ENCODE data around the gene GPHN.
A peak's percentile ranks its signal among the peaks of the same experiment; 100 is the strongest.
"Not testable (repeated sequence)": the region's sequence is repeated elsewhere in the genome, so short reads cannot be mapped to it uniquely, and the experiment has no call there.

Gene GPHN

DNA sequence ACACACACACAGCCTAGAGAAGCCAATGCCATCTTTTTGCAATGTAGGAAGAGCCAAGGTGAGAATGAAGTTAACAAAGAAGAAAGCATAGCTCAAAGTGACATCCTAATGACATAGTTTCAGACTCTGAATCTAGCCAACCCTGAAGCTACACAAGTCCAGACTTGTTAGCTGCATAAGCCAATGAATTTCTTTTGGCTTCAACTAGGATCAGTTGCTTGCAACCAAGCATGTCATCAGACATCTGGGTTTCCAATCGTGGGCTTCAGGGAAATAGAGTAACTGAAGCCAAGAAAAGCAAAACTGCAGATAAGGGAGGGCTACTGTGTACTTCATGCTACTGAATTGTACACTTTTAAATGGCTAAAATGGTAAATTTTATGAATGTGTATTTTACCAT is 4.4 kb upstream of the GPHN start:
- DNase-seq: no peak

DNA sequence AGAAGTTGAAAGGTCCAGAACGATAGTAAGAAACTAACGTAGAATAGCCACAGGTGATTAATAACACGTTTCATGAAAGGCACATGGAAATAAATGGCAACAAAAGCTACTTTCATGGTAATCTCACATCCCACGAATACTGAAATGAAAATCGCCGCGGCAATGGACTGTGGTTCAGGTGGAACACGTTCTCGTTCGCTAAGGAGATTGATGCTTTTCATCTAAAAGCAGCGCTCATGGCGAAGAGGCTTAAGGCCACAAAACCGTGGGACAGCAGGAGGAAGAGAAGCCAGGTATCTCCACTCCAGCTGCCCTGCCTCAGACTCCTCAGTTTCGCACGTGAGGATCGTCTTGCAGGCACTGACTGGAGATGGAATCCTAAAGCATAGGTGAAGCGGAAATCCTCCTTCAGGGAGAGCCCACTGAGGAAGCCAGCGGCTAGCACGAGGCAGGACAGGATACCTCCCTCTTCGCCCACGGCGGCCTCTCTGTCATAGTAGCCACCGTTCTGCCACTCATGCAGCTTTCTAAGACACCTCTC is 696 bp upstream of the GPHN start:
- no peak for DNase-seq

DNA sequence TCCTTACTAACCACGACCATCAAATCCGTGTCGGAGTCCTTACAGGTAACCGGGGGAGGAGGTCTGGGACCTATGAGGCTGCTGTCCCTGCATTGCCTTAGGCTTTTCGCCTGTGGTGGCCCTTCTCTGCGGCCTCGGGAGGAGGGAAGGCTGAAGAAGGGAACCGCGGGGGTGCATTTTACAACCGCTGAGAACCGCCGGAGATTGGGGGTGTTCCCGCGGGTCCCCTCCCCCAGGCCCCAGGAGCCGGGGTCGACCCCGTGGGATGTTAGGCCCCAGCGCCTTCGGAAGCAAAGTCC is 549 bp downstream of the GPHN start:
- DNase-seq: no peak

DNA sequence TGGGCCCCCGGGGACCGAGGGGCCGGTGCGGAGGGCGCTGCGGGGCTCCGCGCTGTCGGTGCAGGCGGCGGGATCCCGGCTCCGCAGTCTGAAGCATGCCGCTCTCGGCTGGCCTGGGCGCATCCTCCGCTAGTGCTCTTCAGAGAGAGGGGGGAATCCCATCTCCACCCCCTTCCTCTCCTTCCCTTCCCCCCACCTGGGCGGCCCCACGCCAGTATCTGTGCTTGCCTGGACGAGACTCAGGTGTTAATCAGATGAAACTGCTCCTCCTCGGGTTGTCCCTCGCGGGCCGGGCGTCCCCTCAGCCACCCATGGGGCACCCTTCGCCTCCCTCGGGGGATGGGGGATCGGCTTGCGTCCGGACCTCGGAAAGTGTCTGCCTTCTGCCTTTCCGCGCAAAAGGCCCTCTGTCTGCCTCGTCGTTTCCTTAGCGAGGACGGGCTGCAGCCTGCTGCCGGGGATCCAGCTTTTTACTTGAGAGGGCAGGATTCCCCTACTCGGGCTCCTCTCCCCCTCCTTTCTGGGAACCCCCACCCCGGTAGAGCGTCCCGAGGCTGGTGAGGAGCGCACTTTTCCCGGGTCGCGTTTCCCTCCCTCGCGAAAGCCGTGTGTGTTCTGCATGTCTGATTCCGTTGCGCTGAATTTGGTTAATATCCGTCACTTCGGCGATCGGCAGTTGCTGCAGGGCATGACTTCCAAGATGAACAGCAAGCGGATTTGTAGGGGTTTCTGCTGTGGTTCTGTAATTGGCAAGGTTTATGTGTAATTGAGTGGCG is 1.1 kb downstream of the GPHN start:
- DNase-seq: no peak

DNA sequence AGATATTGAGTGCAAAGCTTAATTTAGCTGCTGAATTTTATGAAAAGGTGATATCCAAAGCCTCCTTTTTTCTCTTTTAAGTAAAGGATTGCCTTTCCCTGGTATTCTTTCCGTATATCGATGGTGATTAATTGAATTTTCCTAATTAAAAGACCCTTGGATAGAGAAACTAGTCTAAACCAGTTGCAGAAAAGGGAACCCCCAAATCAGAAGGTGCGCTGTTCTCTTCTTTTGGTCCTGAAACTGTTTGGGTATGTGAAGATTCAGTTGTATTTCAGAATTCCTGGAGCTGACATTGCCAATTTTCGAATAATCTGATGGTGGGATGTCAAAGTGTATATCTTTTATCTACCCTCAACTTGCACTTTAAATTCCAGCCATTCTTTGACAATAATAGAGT is 1.9 kb downstream of the GPHN start:
- no peak for DNase-seq

DNA sequence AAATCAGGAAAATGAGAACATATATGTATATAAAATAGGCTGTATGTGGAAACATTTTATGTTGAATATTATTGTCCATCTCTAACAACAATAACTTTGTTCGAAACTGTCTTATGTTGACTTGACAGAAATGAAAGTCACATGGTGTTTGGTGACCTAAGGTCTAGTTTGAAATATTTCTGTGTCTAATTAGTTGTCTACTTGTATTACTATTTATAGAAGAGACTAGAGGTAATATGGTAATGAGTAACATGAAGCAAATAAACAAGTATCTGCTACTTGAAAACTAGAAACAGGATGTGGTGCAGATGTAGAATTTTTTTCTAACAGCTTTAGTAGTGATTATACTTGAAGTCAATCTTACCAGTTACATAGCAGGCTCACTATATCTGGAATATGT is 3.9 kb downstream of the GPHN start:
- no peak for DNase-seq

DNA sequence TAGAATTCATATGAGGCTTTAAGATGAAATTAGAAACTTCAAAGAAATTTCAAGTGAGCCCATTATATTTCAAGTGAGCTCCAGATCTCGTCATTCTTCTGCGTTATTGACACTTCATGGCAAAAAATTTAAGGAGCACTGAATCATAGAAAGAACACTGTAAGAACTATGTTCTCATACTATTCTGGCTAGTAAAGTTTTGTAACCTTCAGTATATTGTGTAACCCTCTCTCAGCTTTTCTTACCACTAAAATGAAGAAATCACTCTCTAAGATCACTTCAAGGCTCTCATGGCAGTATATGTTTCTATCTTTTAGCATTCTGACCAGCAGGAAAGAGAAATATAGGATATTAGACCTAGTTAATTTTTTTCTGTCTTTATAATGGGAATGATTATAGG is 6.3 kb downstream of the GPHN start:
- peak; percentile 89 for DNase-seq

DNA sequence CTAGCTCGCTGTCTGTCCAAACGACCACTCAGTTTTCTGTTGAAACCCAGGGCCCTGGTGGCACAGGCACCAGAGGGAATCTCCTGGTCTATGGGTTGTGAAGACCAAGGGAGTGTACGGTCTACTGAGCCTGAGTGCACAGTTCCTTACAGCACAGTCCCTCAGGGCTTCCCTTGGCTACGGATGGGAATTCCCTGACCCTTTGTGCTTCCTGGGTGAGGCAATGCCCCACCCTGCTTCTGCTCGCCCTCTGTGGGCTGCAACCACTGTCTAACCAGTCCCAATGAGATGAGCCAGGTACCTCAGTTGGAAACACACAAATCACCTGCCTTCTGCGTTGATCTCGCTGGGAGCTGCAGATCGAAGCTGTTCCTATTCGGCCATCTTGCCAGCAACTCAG is 22.6 kb downstream of the GPHN start:
- DNase-seq: no peak

DNA sequence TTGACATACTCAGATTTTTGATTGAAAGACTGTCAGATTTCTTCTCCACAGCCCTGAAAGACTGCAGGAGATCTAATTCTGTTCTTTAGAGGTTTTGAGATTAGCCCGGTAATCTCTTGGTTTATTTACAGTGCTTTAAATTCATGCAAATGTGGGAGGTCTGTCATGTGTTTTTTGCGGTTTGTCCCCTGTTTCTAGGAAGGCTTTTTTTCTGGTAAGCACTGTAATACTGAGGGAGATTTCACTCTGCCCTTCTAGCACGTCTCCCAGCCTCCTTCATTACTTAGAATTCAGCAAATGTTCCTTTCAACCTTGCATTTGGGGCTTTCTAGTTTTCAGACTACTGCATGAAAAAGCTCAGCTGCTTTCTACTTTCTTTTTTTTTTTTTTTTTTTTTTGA is 31.1 kb downstream of the GPHN start:
- DNase-seq: peak; percentile 31

DNA sequence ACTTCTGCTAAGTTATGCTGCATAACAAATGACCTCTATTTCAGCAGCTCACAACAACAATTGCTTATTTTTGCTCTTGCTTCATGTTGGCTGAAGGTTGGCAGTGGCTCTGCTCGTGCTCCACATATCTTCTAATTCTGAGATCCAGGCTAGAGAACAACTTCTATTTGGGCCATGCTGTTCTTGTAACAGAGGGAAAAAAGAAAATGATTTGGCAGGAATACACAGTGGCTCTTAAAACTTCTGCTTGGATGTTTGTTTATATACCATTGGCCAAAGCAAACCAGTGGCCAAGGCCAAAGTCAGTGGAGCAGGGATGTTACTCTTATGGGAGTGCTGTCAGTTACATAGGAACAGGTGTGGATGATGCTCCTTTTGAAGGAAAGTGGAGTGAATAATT is 32.1 kb downstream of the GPHN start:
- no peak for DNase-seq

DNA sequence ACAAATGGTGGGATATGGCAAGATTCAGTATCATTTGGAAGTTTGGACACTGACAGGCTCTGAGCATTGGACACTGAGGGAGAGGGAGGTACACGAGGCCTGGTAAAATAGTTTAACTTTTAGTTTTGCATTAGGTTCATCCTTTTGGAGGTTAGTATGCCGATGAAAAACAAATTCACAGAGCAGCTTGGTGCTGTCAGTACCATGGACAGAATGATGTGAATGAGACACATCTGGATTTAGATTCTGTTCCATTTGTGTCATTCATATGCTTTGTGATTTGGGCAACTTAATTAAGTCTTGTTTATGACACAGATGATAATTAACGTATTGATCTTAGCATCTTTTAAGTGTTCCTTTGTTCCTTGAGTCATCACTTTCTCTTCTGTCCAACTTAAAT is 33.7 kb downstream of the GPHN start:
- DNase-seq: no peak

DNA sequence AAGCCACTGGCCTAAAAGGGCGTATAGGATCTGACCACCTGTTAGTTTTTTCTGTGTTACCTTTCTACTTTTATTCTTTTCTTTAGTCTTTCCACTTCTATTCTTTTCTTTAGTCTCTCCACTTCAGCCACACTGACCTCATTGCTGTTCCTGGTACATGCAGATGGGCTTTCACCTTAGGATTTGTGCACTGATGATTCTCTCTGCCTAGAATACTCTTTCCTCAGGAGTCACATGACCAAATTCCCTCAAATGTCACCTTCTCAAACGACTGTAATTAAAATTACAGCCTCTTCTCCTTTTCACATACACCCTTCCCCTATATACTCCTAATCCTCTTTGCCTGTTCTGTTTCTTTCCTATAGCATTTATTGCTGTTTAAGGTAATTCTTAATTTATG is 36.0 kb downstream of the GPHN start:
- no peak for DNase-seq

DNA sequence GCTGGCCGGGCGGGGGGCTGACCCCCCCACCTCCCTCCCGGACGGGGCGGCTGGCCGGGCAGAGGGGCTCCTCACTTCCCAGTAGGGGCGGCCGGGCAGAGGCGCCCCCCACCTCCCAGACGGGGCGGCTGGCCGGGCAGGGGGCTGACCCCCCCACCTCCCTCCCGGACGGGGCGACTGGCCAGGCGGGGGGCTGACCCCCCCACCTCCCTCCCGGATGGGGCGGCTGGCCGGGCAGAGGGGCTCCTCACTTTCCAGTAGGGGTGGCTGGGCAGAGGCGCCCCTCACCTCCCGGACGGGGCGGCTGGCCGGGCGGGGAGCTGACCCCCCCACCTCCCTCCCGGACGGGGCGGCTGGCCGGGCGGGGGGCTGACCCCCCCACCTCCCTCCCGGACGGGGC is 37.2 kb downstream of the GPHN start:
- DNase-seq: not testable (repeated sequence)

DNA sequence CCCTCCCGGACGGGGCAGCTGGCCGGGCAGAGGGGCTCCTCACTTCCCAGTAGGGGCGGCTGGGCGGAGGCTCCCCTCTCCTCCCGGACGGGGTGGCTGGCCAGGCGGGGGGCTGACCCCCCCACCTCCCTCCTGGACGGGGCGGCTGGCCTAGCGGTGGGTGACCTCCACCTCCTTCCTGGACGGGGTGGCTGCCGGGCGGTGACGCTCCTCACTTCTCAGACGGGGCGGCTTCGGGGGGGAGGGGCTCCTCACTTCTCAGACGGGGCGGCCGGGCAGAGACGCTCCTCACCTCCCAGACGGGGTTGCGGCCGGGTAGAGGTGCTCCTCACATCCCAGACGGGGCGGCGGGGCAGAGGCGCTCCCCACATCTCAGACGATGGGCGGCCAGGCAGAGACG is 37.8 kb downstream of the GPHN start:
- not testable (repeated sequence) for DNase-seq

DNA sequence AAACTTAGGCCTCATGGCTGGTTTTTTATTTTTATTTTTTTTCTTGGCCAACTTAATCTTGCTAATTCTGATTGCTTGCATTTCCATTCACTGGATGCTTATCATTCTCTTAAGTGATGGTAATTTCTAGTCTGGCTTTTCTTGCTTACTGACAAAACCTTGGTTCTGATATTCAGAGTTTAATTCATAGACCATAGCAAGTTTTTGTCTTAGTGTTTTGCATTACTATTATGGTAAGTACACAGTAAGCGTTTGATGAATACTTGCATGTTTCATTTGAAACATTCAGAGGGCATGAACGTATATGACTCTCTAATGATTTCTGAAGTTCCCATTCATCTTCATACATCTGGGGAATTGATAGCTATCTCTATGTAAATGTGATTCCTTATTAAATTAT is 55.8 kb downstream of the GPHN start:
- no peak for DNase-seq

DNA sequence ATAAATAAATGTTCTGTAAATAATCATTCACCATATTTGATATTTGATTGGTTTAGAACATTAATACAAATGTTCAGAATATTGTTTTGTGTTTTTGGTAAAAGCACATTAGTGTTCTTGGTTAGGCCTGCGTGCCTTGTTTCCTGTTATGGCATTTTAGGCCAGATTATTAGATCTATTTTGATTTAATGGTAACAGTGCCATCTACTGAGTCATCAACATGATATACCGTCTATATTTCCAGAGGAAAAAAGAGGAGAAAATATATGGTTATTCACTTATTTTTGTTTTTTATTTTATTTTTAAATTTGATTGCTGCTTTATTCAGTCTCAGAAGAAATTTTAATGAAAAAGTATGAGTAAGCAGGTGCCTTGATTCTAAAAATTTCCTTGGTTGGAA is 60.3 kb downstream of the GPHN start:
- no peak for DNase-seq

DNA sequence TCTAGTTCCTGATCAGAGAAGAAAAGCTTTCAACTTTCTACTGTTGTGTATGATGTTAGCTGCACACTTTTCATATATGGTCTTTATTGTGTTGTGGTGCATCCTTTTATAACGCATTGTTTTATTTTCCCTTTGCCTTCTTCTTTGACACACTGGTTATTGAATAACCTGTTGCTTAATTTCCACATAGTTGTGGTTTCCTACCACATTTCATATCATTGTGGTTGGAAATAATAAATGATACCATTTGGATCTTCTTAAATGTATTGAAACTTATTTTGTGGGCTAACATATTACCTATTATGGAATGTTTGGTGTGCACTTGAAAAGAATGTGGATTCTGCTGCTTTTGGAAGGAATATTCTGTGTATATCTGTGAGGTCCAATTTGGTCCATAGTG is 64.9 kb downstream of the GPHN start:
- DNase-seq: peak; percentile 36

DNA sequence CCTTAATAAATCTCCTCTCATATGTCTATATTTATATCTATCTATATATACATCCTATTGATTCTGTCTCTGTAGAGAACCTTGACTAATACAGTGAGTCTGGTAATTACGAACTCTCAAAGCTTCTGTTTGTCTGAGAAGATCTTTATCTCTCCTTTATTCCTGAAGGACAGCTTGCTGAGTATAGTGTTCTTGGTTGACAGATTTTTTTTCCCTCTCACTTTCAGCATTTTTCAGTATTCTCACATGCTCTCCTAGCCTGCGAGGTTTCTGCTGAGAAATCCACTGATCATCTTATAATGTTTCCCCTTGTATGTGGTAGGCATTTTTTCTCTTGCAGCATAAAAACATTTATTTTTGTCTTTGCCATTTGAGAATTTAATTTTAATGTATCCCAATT is 67.1 kb downstream of the GPHN start:
- no peak for DNase-seq

DNA sequence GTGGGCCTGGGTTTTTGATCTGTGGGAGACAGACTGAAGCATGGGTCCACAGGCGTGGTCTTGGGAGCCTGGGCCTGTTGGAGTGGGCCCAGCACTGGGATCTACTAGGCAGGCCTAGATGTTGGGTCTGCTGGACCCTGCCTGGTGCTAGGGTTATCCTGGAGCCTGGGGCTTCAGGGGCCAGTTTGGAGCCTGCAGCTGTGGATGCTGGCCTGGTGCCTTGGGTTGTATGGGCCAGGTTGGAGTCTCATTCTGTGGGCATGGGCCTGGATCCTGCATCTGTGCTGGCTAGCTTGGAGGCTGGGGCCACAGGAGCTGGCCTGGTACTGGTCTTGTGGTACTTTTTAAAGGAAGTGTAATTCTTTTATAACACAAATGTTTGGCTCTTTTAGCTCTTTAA is 68.0 kb downstream of the GPHN start:
- DNase-seq: no peak

DNA sequence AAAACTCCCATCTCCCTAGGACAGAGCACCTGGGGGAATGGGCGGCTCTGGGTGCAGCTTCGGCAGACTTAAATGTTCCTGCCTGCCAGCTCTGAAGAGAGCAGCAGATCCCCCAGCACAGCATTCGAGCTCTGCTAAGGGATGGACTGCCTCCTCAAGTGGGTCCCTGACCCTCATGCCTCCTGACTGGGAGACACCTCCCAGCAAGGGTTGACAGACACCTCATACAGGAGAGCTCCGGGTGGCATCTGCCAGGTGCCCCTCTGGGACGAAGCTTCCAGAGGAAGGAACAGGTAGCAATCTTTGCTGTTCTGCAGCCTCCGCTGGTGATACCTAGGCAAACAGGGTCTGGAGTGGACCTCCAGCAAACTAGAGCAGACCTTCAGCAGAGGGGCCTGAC is 79.8 kb downstream of the GPHN start:
- not testable (repeated sequence) for DNase-seq

DNA sequence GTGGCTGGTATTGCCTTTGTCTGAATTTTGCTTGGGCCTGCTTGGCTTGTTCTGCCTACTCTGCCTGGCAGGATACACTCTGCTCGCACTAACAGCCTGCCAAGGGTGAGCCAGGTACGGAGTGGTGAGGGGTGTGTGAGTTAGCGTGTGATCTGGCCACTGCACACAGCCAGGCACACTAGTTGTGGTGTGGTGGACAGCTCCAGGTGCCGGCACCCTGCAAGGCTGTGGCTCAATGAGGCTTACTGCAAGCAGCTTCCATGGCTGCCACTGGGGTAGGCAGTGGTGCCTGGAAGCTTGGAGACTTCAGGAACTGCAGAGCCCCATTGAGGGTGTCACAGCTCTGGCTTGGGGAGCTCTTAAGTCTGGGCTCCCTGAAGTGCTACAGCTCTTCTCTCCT is 87.4 kb downstream of the GPHN start:
- DNase-seq: no peak

DNA sequence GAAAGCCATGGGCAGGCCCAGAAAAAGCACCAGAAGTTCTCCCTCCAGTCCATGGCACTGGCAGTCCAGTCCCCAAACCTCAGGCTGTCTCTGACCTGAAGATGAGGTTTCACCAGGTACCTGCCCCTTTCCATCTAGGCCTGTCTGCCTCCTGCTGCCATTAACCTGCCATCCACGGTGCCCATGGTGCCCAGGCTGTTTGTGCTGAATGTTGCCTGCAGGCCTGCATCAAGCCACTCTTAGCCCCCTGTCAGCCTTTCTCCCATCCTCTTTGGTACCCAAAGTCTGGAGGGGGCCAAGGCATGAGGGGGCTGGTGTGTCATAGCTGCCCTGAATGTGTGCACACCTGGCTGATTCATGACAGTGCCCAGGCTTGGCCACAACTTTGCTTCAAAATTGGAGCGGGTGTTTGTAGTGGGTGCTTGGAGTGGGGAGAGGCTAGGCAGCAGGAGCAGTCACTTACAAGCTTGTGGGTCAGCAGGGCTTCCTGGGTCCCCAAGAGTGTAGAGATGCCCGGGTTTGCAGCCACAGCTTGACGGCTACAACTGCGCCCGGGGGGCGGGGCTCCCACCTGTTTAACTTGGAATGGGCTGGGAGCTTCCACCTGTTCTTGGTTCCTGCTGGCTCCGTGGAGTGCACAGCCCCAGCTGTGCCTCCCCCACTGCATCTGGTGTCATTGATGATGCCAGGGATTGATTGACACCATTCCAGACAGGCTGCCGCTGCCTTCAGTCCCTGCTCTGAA is 88.5 kb downstream of the GPHN start:
- no peak for DNase-seq

DNA sequence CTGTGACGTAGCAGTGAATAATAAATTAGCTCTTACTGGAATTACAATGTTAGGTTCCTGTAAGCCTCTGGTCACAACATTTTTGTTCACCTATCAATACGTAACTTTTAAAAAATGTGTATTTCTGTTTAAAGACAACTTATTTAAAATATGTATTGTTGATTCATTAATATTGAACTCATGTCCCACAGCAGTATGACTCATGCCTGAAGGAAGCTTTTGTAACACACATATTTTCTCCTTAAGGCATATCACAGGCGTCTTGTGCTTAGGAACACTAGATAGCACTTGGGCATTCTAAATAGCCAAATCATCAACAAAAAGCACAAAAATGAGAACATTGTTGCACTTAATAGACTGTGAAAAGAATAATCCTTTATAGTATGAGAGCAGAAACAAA is 92.5 kb downstream of the GPHN start:
- no peak for DNase-seq

DNA sequence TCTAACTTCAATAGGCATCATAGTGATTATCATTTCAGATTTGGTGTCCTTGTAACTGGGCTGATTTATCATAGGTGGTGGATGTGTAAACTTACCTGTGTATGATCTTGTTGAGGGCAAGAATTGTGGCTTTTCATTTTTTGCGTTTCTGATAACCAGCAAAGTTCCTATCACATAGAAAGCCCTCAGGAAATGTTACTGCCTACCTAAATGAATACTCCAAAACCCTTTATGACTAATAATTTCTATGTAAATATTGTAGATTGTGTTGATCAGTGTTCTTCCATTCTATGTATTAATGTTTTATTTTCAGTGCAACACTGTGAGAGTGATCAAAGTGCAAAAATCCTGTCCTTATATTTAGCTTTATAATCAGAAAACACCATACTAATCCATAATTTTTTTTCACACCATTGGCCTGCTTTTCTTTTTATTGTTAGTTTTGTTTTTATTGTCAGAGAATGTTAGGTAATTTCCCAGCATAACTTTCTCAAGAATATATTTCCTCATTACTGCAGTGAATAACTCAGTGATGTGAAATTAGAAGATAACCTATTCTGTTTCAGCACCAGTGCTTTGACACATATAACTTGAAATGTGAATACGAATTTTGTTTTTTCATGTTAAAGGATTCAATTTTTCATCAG is 94.1 kb downstream of the GPHN start:
- DNase-seq: no peak

Data from MV-4-11 (cell line).